DND-41 (cell line): Measurements from ENCODE around the gene TIMM22.

Experiments used
- CTCF ChIP-seq: IDR thresholded peaks from 2 replicates; pipeline ENCODE4 v1.5.1; 2012; ENCODE audit warnings: borderline replicate concordance, low read length, moderate library complexity, mild to moderate bottlenecking; ENCODE audit not compliant: poor library complexity, severe bottlenecking; ENCODE audit errors: extremely low read depth
- EZH2 ChIP-seq: IDR thresholded peaks from 3 replicates; pipeline ENCODE4 v1.6.1; 2012; ENCODE audit warnings: borderline replicate concordance, low read depth, mild to moderate bottlenecking, moderate library complexity, low read length, inconsistent platforms; ENCODE audit not compliant: severe bottlenecking

DNA sequence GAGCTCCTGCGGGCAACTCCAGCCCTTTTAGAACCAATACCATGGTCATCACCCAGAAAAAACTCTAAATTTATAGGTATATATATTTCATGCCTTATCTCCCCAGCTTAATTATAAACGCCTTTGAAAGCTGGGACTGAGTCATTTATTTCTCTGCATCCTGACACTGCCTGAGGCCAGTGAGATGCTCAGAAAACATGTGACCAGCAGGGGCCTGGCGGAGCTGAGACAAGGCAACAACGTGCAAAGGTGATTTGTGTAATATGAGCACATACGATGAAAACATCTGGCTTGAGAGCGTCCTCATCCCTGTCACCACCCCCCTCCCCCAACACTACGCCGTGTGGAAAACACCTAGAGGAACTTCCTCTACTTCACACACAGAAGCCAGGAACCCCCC, 40.0 kb upstream of the TIMM22 start:
- no peak for TF ChIP-seq CTCF
- no peak for TF ChIP-seq EZH2
